GM13977 (cell line): ENCODE data around the gene PRR15L.

ENCODE experiments used
- DNase-seq: peaks from one replicate; pipeline ENCODE4 v3.0.0; 2012; ENCODE audit warnings: low spot score
- in situ Hi-C: fragments of 300-500 bp; cut with MboI; formaldehyde crosslinking; loops from one replicate; pipeline ENCODE4 v1.12.0; 2022; ENCODE audit warnings: low sequenced_read_pairs, low pct_unique_long_range_greater_than_20kb, mixed read lengths, inconsistent platforms; ENCODE audit not compliant: unreplicated experiment
- TF ChIP-seq, protein P1 (sequence below): IDR thresholded peaks from 2 replicates; pipeline ENCODE4 v1.5.1; 2012; ENCODE audit warnings: mild to moderate bottlenecking, control low read depth; ENCODE audit not compliant: insufficient read depth; ENCODE audit errors: extremely low read depth, missing control alignments

PRR15L gene

DNA sequence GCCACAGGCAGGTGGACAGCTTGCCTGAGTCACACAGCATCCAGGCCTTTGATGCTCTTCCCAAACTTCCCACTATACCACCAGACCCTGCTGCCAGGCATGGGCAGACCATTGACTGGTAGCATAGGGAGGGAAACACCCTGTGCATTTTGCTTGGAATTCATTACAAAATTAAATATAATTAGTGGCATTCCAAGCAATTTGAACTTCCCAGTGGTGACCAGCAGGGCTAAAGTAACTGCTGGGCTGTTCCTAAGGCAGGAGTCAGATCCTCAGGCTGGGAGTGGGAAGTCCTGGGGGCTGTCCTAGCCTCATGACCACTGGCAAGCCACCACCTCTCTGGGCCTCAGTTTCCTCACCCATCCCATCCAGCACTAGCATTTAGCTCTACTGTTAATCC is 3.8 kb downstream of the PRR15L start:
- in situ Hi-C loops = no loop called here
- TF ChIP-seq, protein P1, sequence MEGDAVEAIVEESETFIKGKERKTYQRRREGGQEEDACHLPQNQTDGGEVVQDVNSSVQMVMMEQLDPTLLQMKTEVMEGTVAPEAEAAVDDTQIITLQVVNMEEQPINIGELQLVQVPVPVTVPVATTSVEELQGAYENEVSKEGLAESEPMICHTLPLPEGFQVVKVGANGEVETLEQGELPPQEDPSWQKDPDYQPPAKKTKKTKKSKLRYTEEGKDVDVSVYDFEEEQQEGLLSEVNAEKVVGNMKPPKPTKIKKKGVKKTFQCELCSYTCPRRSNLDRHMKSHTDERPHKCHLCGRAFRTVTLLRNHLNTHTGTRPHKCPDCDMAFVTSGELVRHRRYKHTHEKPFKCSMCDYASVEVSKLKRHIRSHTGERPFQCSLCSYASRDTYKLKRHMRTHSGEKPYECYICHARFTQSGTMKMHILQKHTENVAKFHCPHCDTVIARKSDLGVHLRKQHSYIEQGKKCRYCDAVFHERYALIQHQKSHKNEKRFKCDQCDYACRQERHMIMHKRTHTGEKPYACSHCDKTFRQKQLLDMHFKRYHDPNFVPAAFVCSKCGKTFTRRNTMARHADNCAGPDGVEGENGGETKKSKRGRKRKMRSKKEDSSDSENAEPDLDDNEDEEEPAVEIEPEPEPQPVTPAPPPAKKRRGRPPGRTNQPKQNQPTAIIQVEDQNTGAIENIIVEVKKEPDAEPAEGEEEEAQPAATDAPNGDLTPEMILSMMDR = no peak
- no peak for DNase-seq

DNA sequence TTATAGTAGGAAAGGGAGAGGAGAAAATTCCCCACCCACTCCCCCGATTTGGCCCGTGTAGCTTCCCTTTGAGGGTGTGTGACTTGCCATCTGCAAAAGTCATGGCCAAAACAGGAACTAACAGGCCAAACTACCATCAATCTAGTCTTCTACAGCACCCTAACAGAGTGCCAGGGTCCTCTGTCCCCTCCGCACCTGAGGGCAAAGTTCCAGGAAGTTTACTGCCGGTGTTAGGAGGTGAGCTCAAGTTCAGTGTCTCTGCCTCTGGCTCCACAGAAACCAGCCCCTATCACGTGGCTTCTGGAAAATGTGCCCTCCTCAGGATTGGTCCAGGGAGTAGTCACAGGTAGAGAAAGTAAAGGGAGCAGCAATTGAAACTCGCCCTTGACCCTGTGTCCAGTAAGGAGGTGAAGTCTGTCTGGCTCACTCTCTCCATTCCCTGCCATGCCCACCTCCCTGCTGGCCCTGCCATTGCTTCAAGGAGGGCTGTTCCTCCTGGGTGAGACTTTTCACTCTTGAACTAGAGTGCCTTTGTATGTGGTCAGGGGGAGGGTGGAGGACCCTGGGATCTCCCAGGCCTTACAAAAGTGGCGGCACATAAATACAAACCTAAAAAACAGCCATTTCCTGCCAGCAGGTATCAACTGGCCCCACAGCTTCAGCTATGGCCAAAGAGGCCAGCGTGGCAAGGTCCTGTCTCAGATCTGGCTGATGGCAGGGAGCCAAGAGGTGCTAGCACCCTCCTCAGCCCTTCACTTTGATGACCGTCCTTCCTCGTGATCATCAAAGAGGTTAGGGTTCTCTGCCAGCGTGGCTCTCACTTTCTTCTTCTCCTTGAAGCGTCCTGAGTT is 5.3 kb downstream of the PRR15L start:
- in situ Hi-C loops = no loop called here
- no peak for DNase-seq
- TF ChIP-seq, protein P1 = no peak

DNA sequence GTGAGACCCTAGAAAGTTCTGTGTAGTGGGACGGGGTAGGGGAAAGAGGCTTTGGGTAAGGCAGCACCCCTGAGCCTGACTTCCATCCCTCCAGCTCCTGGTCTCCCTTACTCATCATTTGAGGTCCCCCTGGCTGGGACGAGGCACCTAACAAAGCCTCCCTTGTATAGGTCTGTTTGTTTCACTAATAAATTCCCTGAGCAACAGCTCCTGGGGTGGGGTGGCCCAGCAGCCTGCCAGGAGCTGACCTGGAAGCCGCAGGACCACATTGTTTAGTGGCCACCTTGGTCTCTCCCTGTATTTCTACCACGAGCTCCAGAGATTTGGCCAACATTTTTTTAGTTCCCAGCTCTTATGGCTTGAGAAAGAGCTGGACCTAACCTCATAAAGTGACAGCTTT is 7.2 kb downstream of the PRR15L start:
- TF ChIP-seq, protein P1 = no peak
- DNase-seq = no peak
- in situ Hi-C loops = no loop called here

DNA sequence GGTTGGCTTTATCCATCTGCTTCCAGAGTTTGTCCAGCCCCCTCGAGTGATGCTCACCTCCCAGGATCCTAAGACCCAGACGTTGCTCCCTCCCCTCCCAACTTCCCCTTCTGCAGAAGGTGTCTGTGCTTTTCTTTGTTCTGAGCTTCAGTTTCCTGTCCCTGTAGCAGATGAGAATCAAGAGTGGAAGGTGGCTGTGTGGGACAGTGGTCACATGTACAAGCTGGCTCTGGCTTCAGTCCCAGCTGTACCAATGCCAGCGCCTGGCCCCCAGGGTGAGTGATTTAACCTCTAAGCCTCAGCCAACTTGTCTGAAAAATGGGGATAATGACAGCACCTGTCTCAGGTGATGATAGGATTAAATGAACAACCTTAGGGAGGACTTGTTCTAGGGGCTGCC is 7.7 kb downstream of the PRR15L start:
- in situ Hi-C loops = no loop called here
- TF ChIP-seq, protein P1 = no peak
- DNase-seq = no peak

DNA sequence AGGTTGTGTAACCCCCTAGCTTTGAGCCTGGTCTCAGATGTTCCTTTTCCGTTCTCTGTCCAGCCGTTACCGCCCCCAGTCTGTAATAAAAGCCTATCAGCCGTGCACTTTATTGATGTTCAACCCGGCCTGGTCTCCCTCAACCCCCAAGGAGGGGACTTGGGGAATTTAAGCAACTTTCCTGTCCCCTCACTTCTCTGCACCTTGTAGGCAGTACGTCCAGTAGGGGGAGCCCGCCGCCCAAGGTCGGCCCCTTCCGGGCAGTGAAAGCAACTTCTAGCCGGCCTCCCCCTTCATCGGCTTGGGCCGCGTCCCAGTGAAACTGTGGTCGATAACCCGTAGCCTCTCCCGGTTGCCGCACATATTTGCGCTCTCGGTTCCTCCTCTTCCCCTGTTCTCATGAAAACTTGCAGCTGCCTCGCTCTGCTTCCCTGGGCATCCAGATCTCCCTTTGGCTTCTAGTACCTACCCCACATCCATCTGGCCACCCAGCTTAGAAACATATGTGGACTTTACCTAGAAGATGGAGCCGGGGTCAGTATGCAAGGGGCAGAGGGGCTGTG is 8.4 kb downstream of the PRR15L start:
- in situ Hi-C loops = no loop called here
- DNase-seq = peak; percentile 76
- TF ChIP-seq, protein P1 = peak; percentile 86

DNA sequence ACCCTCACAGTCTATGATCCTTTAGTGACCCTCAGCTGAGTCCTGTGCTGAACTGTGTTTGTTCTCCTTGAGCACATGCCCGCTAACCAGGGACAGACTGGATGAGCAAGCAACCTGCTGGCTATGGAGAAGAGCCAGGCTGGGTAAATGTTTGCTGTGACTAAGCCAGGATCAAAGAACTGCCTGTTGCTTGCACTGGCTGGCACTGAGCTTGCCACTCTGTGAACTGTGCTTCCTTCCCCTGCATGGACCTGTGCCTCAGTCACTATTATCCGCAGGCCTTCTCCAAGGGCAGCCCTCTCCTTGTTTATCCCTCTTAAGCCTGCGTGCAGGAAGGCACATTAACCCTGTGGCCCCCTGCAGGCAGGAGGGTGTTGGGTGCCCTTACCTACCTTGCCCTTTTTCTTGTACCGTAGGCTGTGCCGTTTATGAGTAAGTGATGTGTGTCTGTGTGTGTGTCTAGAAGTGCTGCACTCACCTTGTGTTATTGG is 8.9 kb downstream of the PRR15L start:
- TF ChIP-seq, protein P1 = no peak
- in situ Hi-C loops = no loop called here
- no peak for DNase-seq
